ENCODE data around the gene VMO1.
A peak's percentile ranks its signal among the peaks of the same experiment; 100 is the strongest.

VMO1 gene

GRCh38 chr17:4796552-4796920, 10.4 kb upstream of the VMO1 start:
- DNase-seq (ENCODE audit: low read depth): no peak

DNA sequence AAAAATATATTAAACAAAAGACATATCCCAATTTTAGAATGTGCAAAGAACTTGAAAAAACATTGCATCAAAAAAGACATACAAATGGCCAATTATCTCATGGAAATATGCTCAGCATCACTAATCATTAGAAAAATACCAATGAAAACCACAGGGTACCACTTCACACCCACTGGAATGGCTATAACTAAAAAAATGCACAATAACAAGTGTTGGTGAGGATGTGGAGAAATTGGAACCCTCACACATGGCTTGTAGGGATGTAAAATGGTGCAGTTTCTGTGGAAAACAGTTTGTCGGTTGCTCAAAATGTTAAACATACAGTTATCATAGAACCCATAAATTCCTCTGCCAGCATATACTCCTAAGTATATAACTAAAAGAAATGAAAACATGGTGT, 9.0 kb upstream of the VMO1 start:
- no peak for DNase-seq (ENCODE audit: low read depth)

DNA sequence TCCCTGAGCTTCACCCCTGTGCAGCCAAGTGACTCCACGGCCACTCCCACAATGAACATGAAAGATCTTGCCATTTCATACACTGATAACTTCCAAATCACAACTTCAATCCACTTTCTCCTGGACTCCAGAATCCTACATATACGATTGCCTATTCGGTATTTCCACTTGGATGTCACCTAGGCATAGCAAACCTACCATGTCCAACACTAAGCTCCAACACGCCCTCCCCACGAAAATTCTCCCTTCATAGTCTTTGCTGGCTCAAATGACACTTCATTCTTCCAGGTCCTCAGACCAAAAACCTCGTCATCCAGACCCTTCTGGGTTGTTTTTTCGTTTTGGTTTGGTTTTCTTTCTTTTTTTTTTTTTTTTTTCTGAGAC, 4.5 kb upstream of the VMO1 start:
- DNase-seq (ENCODE audit: low read depth): no peak

DNA sequence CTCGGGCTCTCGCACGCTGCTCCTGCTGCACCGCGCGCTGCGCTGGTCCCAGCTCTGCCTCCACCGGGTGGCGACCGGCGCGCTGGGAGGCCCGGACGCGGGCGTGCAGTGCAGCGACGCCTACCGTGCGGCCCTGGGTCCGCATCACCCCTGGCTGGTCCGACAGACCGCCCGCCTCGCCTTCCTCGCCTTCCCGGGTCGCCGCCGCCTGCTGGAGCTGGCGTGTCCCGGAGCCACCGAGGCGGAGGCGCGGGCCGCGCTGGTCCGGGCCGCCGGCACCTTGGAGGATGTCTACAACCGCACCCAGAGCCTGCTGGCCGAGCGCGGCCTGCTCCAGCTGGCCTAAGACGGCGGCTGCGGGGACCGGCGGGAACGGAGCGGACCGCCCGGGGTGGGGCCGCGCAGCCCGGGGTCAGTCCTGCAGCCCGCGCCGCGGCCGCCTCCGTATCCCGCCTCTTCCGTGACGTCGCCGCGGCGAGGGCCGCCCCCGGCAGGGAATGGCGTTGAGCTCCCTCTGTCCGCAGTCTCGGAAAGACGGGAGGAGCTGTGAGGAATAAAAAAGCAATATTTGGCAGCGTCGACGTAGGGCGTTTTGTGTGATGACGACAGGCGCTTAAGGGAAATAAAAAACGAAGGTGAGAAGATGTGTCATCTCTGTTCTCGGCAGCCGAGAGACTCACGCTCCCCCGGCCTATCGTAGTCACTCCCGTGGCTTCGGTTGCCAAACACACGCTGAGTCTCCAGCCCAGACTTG, 4.0 kb upstream of the VMO1 start:
- DNase-seq (ENCODE audit: low read depth): peak; percentile 71

GRCh38 chr17:4789701-4789950, 3.5 kb upstream of the VMO1 start:
- DNase-seq (ENCODE audit: low read depth): no peak

DNA sequence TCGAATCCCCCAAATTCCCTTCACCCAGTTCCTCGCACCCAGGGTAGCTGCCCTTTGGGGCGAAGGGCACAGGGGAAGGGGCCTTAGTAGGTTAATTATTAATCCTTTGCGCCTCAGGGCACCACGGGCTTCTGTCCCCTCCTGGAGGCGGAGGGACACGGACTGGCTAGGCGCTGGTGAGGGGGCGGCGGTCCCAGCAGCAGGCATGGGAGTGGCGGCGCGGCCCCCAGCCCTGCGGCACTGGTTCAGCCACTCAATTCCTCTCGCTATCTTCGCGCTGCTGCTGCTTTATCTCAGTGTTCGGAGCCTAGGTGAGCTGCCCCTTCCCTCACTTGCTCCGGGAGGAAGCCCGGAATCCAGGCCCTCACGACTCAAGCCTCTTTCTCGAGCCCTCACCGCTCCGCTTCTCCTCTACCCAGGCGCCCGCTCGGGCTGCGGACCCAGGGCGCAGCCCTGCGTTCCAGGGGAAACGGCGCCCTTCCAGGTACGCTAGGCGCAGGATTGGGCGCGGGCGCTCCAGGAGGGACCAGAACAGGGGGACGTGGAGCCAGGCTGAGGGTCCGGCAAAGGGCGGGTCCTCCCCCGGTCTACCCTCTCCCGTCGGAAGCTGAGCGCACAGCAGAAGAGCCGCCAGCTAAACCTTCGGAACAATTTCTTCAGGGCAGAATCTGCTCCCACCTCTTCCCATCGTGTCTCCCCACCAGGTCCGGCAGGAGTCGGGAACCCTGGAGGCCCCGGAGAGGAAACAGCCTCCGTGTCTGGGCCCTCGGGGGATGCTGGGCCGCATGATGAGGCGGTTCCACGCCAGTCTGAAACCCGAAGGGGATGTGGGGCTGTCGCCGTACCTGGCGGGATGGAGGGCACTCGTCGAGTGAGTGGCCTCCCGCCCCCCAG, 2.9 kb upstream of the VMO1 start, which contains the start of gene GLTPD2:
Gene GLTPD2, plus strand, starts transcription at position 158 of the 894 bp plus-strand sequence. Its CDS starts 48 bp downstream, at position 206.
- DNase-seq (ENCODE audit: low read depth): no peak

DNA sequence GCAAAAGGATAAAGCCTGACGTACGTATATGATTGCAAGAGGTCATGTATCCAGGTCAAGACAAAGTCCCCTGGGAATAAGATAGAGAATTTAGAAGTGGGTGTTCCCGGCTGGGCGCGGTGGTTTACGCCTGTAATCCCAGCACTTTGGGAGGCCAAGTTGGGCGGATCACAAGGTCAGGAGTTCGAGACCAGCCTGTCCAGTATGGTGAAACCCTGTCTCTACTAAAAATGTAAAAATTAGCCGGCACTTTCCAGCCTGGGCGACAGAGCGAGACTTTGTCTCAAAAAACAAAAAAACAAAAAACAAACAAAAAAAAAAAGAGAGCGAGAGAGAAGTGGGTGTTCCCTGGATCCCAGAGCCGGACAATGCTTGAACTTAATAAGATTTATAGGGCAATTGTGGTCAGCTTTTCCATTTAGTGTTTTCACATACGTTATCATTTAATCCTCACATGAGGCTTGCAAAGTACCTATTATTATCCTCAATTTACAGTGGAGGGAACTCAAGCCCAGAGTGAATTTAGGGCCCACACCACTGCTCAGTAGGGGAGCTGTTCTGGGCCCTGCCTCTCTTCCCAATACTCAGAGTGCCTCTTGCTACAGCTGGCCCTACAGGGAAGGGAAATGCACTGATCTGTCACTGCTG, 2.1 kb upstream of the VMO1 start:
- no peak for DNase-seq (ENCODE audit: low read depth)

DNA sequence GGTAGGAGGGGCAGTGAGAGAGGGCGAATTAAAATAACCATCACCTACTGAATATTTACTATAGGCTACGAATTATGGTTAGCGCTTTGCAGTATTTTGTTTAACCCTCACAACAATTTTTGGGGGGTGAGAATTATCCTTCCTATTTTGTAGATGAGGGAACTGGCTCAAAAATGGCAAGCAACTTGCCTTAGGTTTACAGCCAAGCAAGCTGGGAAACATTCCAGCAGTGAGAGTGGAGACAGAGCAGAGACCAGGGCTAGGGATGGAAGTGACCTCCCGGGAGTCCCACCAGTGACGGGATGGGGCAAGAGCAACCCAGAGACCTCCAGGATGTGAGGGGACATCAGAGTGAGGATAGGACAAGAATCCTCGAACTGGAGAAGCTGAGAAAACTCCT, 352 bp upstream of the VMO1 start:
- no peak for DNase-seq (ENCODE audit: low read depth)

DNA sequence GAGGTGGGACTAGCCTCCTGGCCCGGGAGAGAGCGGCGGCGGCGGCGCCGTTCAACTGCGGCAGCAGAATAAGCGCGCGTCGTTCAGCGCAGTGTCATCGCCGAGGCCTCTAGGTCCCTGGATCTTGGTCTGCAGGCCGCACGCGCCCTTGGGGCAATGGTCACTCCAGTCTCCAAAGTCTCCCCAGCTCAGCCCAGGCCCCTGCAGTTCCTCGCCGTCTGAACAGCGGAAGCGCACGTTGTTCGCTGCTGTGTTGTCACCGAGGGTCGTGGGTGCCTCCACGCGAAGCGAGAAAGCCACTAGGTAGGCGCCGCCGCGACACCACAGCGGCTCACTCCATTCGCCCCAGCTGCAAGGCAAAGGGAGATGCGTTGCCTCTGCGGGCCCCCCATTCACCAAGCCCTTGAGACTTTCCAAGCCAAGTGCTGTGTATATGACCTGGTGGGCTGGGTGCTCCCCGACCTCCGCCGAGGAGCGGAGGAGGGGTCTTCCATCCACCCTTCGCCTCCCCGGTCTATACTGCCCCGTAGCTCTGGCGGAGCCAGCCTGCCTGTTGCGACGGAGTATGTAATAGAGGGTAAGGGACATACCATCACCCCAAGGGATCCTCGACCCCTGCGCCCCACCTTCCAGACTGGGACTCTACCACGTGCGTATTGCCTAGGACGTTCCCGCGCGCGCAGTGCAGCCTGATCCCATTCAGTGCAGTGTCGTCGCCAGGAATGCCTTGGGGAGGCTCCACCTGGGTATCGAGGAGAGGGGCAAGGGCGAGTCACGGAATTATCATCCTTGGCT, 656 bp downstream of the VMO1 start:
- DNase-seq (ENCODE audit: low read depth): no peak

DNA sequence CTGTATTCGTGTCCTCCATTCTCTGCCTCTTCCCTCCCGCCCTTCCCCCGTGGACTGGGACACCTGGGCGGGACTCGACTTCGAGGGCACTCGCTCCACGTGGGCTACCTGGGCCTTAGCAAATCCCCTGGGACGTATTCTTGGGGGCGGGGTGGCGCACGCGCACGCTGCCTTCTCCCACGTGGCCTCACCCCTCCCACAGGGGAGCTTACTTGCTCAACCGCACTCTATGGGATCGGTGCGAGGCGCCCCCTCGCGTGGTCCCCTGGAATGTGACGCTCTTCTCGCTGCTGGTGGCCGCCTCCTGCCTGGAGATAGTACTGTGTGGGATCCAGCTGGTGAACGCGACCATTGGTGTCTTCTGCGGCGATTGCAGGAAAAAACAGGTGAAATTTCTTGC, 3.5 kb downstream of the VMO1 start:
- DNase-seq (ENCODE audit: low read depth): no peak

DNA sequence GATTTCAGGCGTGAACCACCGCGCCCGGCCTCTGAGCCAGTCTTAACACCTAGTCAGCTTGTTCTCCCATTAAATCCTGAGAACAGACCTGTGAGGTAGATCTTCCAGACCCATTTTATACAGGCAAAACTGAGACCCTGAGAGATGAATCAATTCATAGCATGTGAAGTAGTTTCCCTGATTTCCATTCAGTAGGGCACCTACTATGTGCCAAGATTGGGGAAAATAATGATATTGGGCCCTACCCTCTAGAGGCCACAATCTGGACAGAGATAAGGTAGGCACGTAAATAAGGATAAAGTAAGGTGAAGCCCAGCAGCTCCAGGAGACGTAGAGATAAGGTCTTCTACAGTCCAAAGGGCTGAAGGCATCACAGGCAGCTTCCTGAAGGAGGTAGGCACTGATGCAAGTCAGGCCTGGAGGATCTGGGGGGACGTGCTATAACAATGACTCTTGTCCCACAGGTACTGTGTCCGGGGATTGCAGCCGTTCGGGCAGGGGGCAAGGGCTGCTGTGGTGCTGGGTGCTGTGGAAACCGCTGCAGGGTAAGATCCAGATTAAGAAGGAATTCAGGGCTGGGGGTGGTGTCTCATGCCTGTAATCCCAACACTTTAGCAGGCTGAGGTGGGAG, 5.7 kb downstream of the VMO1 start:
- DNase-seq (ENCODE audit: low read depth): no peak

GRCh38 chr17:4777969-4778760, 8.0 kb downstream of the VMO1 start:
- DNase-seq (ENCODE audit: low read depth): no peak

DNA sequence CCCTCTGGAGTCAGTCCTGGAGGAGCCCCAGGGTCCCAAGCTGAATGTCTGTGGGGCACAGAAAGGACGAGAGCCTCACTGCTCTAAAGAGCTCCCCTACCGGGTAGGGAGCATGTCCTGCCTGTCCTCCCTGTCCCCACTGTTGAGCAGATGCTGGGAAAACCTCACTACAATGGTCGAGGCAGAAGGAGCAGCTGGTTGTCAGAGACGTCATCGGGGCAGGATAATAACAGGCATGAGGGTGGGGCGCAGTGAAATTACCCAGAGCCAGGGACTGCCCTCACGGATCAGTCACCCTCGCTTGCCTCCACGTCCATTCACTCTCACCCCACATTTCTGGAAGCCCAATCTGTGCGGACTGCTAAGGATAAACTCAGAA, 13.9 kb downstream of the VMO1 start:
- no peak for DNase-seq (ENCODE audit: low read depth)

DNA sequence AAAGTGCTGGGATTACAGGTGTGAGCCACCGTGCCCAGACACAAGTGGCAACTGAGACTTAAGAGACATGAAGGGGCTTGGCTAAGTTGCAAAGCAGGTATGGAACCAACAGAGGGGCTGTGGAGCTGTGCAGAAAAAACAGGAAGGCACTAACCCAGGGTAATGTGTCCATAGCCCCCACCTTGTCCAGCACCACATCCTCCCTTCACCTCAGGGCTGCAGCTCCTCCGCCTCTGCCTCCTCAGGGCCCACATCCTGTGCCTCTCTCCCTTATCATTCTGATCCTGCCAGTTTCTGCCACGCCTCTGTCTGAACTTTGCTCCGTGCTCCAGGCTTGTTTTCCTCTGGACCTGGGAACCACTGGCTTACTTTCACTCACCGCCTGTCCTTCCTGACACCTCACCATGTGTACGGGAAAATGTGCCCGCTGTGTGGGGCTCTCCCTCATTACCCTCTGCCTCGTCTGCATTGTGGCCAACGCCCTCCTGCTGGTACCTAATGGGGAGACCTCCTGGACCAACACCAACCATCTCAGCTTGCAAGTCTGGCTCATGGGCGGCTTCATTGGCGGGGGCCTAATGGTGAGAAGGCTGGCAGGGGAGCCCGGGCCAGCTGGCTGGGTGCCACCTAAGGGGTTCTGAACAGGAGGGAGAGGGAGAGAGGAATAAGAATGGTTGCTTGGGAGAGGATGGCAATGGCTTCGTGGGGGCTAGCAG, 14.5 kb downstream of the VMO1 start, which contains the start of gene TM4SF5:
Gene TM4SF5, plus strand, starts transcription at position 368 of the 716 bp plus-strand sequence. Its CDS starts 37 bp downstream, at position 405.
- DNase-seq (ENCODE audit: low read depth): no peak

- no peak for DNase-seq (ENCODE audit: low read depth)
These were observed 16.5 kb downstream of the VMO1 start for GRCh38 chr17:4769628-4770027.

DNA sequence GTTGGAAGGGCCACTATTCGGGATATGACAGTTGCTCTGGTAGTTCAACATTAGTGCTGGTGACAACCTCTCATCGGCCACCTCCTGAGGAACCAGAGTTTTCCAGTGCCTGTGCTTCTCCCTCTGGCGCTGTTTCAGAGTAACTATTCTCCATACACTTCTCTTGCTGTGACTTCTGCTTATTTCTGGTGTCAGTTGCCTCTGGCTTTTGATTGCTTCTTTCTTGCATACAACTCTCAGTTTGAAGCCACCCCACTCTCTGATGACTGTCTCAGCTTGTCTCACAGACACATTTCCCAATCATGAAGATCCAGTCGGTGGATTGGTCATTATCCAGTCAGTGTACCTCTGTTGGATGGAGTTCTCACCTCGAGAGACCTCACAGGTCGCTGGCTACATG, 17.9 kb downstream of the VMO1 start:
- DNase-seq (ENCODE audit: low read depth): no peak

- no peak for DNase-seq (ENCODE audit: low read depth)
These were observed 19.4 kb downstream of the VMO1 start for GRCh38 chr17:4766723-4767122.

GRCh38 chr17:4766201-4766600, 20.0 kb downstream of the VMO1 start:
- no peak for DNase-seq (ENCODE audit: low read depth)

GRCh38 chr17:4764595-4764994, 21.6 kb downstream of the VMO1 start:
- no peak for DNase-seq (ENCODE audit: low read depth)

DNA sequence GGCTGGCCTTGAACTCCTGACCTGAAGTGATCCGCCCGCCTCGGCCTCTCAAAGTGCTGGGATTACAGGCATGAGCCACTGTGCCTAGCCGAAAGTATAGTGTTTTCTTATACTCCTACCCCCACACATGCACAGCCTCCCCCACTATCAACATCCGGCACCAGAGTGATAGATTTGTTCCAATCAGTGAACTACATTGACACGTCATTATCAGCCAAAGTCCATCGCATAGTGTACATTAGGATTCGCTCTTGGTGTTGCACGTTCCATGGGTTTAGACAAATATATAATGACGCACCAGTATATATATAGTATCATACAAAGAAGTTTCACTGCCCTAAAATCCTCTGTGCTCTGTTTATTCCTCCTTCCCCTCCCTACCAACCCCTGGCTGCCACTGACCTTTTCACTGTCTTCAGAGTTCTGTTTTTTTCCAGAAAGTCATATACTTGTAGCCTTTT, 26.4 kb downstream of the VMO1 start:
- DNase-seq (ENCODE audit: low read depth): no peak
